ENCODE results near the gene PPP4R3A.
A peak's percentile ranks its signal among the peaks of the same experiment; 100 is the strongest.
"Not testable (repeated sequence)": the region's sequence is repeated elsewhere in the genome, so short reads cannot be mapped to it uniquely, and the experiment has no call there.

Gene PPP4R3A

GRCh38 chr14:91444335-91445020 lies 65.6 kb downstream of the PPP4R3A start:
- no peak for DNase-seq (ENCODE audit: low read depth)
- TF ChIP-seq, protein P1, sequence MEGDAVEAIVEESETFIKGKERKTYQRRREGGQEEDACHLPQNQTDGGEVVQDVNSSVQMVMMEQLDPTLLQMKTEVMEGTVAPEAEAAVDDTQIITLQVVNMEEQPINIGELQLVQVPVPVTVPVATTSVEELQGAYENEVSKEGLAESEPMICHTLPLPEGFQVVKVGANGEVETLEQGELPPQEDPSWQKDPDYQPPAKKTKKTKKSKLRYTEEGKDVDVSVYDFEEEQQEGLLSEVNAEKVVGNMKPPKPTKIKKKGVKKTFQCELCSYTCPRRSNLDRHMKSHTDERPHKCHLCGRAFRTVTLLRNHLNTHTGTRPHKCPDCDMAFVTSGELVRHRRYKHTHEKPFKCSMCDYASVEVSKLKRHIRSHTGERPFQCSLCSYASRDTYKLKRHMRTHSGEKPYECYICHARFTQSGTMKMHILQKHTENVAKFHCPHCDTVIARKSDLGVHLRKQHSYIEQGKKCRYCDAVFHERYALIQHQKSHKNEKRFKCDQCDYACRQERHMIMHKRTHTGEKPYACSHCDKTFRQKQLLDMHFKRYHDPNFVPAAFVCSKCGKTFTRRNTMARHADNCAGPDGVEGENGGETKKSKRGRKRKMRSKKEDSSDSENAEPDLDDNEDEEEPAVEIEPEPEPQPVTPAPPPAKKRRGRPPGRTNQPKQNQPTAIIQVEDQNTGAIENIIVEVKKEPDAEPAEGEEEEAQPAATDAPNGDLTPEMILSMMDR (IDR thresholded peaks at IDR 0.05; ENCODE audit: low read depth, low read length), result no peak
- TF ChIP-seq MYC (IDR thresholded peaks at IDR 0.05; ENCODE audit: low read depth, low read length) (no peak), POLR2A (IDR thresholded peaks at IDR 0.05; ENCODE audit: extremely low read depth, insufficient read length) (no peak)
- TF ChIP-seq, protein P2, sequence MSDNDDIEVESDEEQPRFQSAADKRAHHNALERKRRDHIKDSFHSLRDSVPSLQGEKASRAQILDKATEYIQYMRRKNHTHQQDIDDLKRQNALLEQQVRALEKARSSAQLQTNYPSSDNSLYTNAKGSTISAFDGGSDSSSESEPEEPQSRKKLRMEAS (IDR thresholded peaks at IDR 0.05; ENCODE audit: low read depth, low read length), result no peak
- H3K4me3 ChIP-seq (ENCODE audit: low read depth, low read length), result no peak overlapping the region

- TF ChIP-seq POLR2A (IDR thresholded peaks at IDR 0.05; ENCODE audit: extremely low read depth, insufficient read length), result no peak
- TF ChIP-seq, protein P1 (IDR thresholded peaks at IDR 0.05; ENCODE audit: low read depth, low read length), result no peak
- TF ChIP-seq, protein P2 (IDR thresholded peaks at IDR 0.05; ENCODE audit: low read depth, low read length), result no peak
- no peak for TF ChIP-seq MYC (IDR thresholded peaks at IDR 0.05; ENCODE audit: low read depth, low read length)
- no peak for DNase-seq (ENCODE audit: low read depth)
- H3K4me3 ChIP-seq (ENCODE audit: low read depth, low read length), result no peak overlapping the region
These were observed 70.8 kb downstream of the PPP4R3A start for GRCh38 chr14:91439345-91439744.

DNA sequence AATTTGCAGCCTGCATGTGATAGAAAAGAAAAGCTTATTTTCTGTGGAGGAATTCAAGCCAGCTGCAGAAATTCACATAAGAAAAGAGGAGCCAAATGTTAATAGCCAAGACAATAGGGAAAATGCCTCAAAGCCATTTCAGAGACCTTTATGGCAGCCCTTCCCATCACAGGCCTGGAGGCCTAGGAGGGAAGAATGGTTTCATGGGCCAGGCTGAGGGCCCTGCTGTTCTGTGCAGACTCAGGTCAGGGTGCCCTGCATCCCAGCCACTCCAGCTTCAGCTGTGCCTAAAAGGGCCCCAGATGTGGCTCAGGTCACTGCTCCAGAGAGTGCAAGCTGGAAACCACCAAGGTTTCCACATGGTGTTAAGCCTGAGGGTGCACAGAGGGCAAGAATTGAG lies 71.3 kb downstream of the PPP4R3A start:
- no peak overlapping the region for H3K4me3 ChIP-seq (ENCODE audit: low read depth, low read length)
- TF ChIP-seq, protein P1 (IDR thresholded peaks at IDR 0.05; ENCODE audit: low read depth, low read length), result no peak
- TF ChIP-seq, protein P2 (IDR thresholded peaks at IDR 0.05; ENCODE audit: low read depth, low read length), result no peak
- TF ChIP-seq POLR2A (IDR thresholded peaks at IDR 0.05; ENCODE audit: extremely low read depth, insufficient read length) (no peak), MYC (IDR thresholded peaks at IDR 0.05; ENCODE audit: low read depth, low read length) (no peak)
- no peak for DNase-seq (ENCODE audit: low read depth)

DNA sequence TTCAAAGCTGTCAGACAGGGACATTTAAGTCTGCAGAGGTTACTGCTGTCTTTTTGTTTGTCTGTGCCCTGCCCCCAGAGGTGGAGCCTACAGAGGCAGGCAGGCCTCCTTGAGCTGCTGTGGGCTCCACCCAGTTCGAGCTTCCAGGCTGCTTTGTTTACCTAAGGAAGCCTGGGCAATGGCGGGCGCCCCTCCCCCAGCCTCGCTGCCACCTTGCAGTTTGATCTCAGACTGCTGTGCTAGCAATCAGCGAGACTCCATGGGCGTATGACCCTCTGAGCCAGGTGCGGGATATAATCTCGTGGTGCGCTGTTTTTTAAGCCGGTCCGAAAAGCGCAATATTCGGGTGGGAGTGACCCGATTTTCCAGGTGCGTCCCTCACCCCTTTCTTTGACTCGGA lies 73.8 kb downstream of the PPP4R3A start:
- not testable (repeated sequence) for DNase-seq (ENCODE audit: low read depth); H3K4me3 ChIP-seq (ENCODE audit: low read depth, low read length)

DNA sequence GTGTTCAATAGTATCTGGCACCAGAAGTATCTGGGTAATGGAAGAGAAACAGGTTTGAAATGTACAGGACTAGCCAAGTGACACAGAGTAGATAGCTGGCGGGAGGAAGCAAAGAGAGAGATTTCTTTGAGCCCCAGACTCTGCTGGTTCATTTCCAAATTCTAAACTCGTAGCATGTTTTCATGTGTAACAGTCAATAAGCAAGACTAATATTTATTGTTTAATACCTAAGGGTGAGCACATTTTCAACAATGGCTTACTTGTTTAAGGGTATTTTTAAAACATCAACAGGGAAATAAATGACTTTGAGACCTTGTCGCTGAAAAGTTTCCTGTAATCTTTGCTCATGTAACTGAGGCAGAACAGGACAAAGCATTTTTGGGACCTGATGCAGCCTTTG lies 80.7 kb downstream of the PPP4R3A start:
- no peak for TF ChIP-seq MYC (IDR thresholded peaks at IDR 0.05; ENCODE audit: low read depth, low read length)
- TF ChIP-seq, protein P1 (IDR thresholded peaks at IDR 0.05; ENCODE audit: low read depth, low read length), result no peak
- TF ChIP-seq, protein P2 (IDR thresholded peaks at IDR 0.05; ENCODE audit: low read depth, low read length), result no peak
- no peak for TF ChIP-seq POLR2A (IDR thresholded peaks at IDR 0.05; ENCODE audit: extremely low read depth, insufficient read length)
- no peak overlapping the region for H3K4me3 ChIP-seq (ENCODE audit: low read depth, low read length)
- no peak for DNase-seq (ENCODE audit: low read depth)

GRCh38 chr14:91428931-91429330 lies 81.2 kb downstream of the PPP4R3A start:
- H3K4me3 ChIP-seq (ENCODE audit: low read depth, low read length); DNase-seq (ENCODE audit: low read depth): not testable (repeated sequence)

DNA sequence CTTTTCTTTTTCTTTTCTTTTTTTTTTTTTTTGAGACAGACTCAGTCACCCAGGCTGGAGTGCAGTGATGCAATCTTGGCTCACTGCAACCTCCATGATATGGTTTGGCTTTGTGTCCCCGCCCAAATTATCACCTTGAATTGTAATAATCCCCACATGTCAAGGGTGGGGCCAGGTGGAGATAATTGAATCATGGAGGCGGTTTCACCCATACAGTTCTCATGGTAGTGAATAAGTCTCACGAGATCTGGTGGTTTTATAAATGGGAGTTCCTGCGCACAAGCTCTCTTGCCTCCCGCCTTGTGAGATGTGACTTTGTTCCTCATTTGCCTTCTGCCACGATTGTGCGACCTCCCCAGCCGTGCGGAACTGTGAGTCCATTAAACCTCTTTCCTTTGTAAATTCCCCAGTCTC lies 84.6 kb downstream of the PPP4R3A start:
- peak; percentile 38 for DNase-seq (ENCODE audit: low read depth)
- peak; percentile 34 for TF ChIP-seq POLR2A (IDR thresholded peaks at IDR 0.05; ENCODE audit: extremely low read depth, insufficient read length)
- H3K4me3 ChIP-seq (ENCODE audit: low read depth, low read length), result not testable (repeated sequence)

Measured in NB4 (cell line).